B cell (primary cell): ENCODE measurements around the gene SLC16A1. TPM values are rescaled to one million over a fixed set of nuclear protein-coding genes. Genes with fewer than 3 reads are reported as not detected.

Experiments used
- ATAC-seq: fragments of 200-7000 bp; cut with Tn5 transposase; one replicate; pipeline ENCODE4 v1.10.0; 2021; ENCODE audit warnings: low read depth, mild to moderate bottlenecking, moderate number of reproducible peaks, moderate library complexity
- CTCF ChIA-PET: fragments of 350-600 bp; sonication (Branson Sonifier 250); formaldehyde crosslinking; loops from one replicate; lab custom pipeline; 2021; ENCODE audit warnings: antibody characterized with exemption, inconsistent platforms; lab: Charles Lee
- POLR2A ChIA-PET: fragments of 350-600 bp; sonication (Branson Sonifier 250); formaldehyde crosslinking; loops from one replicate; lab custom pipeline; 2021; ENCODE audit warnings: antibody characterized with exemption; lab: Charles Lee
- DNase-seq: peaks from one replicate; pipeline ENCODE4 v3.0.0; 2013
- H2AFZ ChIP-seq: 2 replicates; pipeline ENCODE4 v1.6.1; 2012; ENCODE audit warnings: mild to moderate bottlenecking, low read depth, low read length; ENCODE audit not compliant: insufficient read depth, poor library complexity, severe bottlenecking
- H3K27ac ChIP-seq, 2 donors: 1 replicate in 1 of 2; 2 replicates in 1 of 2; pipeline ENCODE4 v1.5.1; 2012 to 2013; ENCODE audit warnings: low read length in 2 of 2, mild to moderate bottlenecking in 2 of 2, moderate library complexity in 1 of 2
- H3K27me3 ChIP-seq, 4 experiments: fragments of 200-600 bp in 1 of 4; sonication (generic) in 1 of 4; replicated peaks in 1 of 4; 1 replicate in 2 of 4; 2 replicates in 2 of 4; pipeline versions ENCODE4 v1.6.1 to v1.7.0; 2013 to 2016; ENCODE audit warnings: low read length in 3 of 4, mild to moderate bottlenecking in 2 of 4, mixed read lengths in 1 of 4, moderate library complexity in 1 of 4; ENCODE audit not compliant: insufficient read depth in 4 of 4, control insufficient read depth in 3 of 4; ENCODE audit errors: control extremely low read depth in 1 of 4
- H3K36me3 ChIP-seq, 2 experiments: replicated peaks in 1 of 2; 1 replicate in 1 of 2; 2 replicates in 1 of 2; pipeline versions ENCODE4 v1.6.1 to v1.7.1; 2013; ENCODE audit warnings: low read length in 1 of 2; ENCODE audit not compliant: insufficient read depth in 2 of 2, control insufficient read depth in 1 of 2; ENCODE audit errors: control extremely low read depth in 1 of 2, extremely low read depth in 1 of 2
- H3K4me1 ChIP-seq, 2 donors: fragments of 200-600 bp in 1 of 2; sonication (generic) in 1 of 2; 1 replicate in 1 of 2; 2 replicates in 1 of 2; pipeline versions ENCODE4 v1.5.1 to v1.6.1; 2013 to 2017; ENCODE audit warnings: low read length in 2 of 2; ENCODE audit not compliant: control insufficient read depth in 2 of 2, insufficient read depth in 2 of 2
- H3K4me2 ChIP-seq: replicated peaks from 2 replicates; pipeline ENCODE3; 2012; ENCODE audit warnings: mild to moderate bottlenecking, low read depth, low read length; ENCODE audit not compliant: poor library complexity, severe bottlenecking
- H3K4me3 ChIP-seq, 5 experiments: fragments of 200-600 bp in 1 of 5; sonication (generic) in 1 of 5; 1 replicate in 3 of 5; 2 replicates in 2 of 5; pipeline versions ENCODE4 v1.5.1 to v1.7.0; 2011 to 2016; ENCODE audit warnings: low read length in 4 of 5, mild to moderate bottlenecking in 4 of 5, low read depth in 2 of 5, control low read depth in 1 of 5, moderate library complexity in 1 of 5; ENCODE audit not compliant: insufficient read depth in 1 of 5; ENCODE audit errors: control extremely low read depth in 1 of 5, extremely low read depth in 1 of 5
- H3K79me2 ChIP-seq: fragments of 200-600 bp; sonication (generic); one replicate; pipeline ENCODE4 v1.6.0; 2016; ENCODE audit warnings: low read length; ENCODE audit not compliant: control insufficient read depth, insufficient read depth
- H3K9ac ChIP-seq: fragments of 200-600 bp; sonication (generic); 2 replicates; pipeline ENCODE4 v1.6.1; 2017; ENCODE audit warnings: mild to moderate bottlenecking, low read length, moderate library complexity
- H3K9me3 ChIP-seq, 3 donors: one replicate each; pipeline versions ENCODE4 v1.6.1 to v1.7.1; 2013; ENCODE audit warnings: low read length in 2 of 3; ENCODE audit not compliant: control insufficient read depth in 2 of 3, insufficient read depth in 1 of 3; ENCODE audit errors: control extremely low read depth in 1 of 3
- H4K20me1 ChIP-seq: 2 replicates; pipeline ENCODE4 v1.6.0; 2012; ENCODE audit warnings: mild to moderate bottlenecking, low read length; ENCODE audit not compliant: insufficient read depth, control insufficient read depth, poor library complexity, severe bottlenecking
- H3K27ac Mint-ChIP-seq: one replicate; pipeline ENCODE4 v1.8.0; 2021; ENCODE audit warnings: mixed read lengths
- H3K27me3 Mint-ChIP-seq: one replicate; pipeline ENCODE4 v1.8.0; 2021; ENCODE audit warnings: mixed read lengths
- H3K4me1 Mint-ChIP-seq: one replicate; pipeline ENCODE4 v1.8.0; 2021; ENCODE audit warnings: mixed read lengths
- H3K4me3 Mint-ChIP-seq: one replicate; pipeline ENCODE4 v1.8.0; 2021; ENCODE audit warnings: mixed read lengths
- H3K9me3 Mint-ChIP-seq: one replicate; pipeline ENCODE4 v1.8.0; 2022; ENCODE audit warnings: mixed read lengths; ENCODE audit not compliant: insufficient read depth
- CTCF ChIP-seq: fragments of 200-600 bp; IDR thresholded peaks from one replicate; pipeline ENCODE4 v1.8.0; 2022; ENCODE audit warnings: antibody characterized with exemption, mild to moderate bottlenecking
- EZH2 ChIP-seq: IDR thresholded peaks from 2 replicates; pipeline ENCODE4 v1.6.1; 2012; ENCODE audit warnings: borderline replicate concordance, low read depth, mild to moderate bottlenecking, moderate library complexity, low read length; ENCODE audit not compliant: insufficient read depth, poor library complexity, severe bottlenecking
- WGBS: methylation state at CpG from one replicate; pipeline ENCODE4 v1.1.5; 2013; ENCODE audit warnings: missing lambda C conversion rate; ENCODE audit not compliant: insufficient coverage; 5-methylcytosine and 5-hydroxymethylcytosine counted together
- intact Hi-C: fragments of 100-400 bp; cut with micrococcal nuclease; formaldehyde crosslinking; loops from one replicate; pipeline ENCODE4 v1.10.0; 2022
- polyA plus RNA-seq: library from polyadenylated mRNA; depleted of rRNA; stranded (reverse); fragments of >200 nt; gene quantifications from 2 replicates; pipeline ENCODE4 v1.2.3, GENCODE V29; 2012
- total RNA-seq, 2 donors: library from RNA; stranded (reverse); fragments of 120-200 nt in 1 of 2; gene quantifications; 1 replicate in 1 of 2; 2 replicates in 1 of 2; pipeline versions ENCODE4 v1.2.3 to v1.2.4, GENCODE V29; 2013 to 2022

Gene SLC16A1
- total and polyA plus RNA-seq, 2 donors (not counting 1 experiment from before 2014, with no cell fraction given), result 2.1 to 13.0 TPM

GRCh38 chr1:112866981-112867380 lies 89.0 kb downstream of the SLC16A1 start:
- no peaks in the 10 kb centered on the region for H3K36me3 ChIP-seq
- 96% methylated on average over 3 of the region's 5 CpGs for WGBS
- ATAC-seq, result no peak
- no peak overlapping the region for H3K4me3 Mint-ChIP-seq
- H3K79me2 ChIP-seq, result no peaks in the 10 kb centered on the region
- H3K9me3 ChIP-seq, result no peaks in the 10 kb centered on the region
- no peaks in the 10 kb centered on the region for H3K9me3 Mint-ChIP-seq
- no peaks in the 10 kb centered on the region for H3K4me1 ChIP-seq
- H3K27ac ChIP-seq, result no peak overlapping the region
- no peaks in the 10 kb centered on the region for H3K27me3 ChIP-seq
- no peak overlapping the region for H2AFZ ChIP-seq
- no peak overlapping the region for H3K4me2 ChIP-seq
- CTCF ChIA-PET, result interaction anchor here (0.6 to 1.3 kb wide), 2 partner anchors 9 to 12 kb away, joined by 3 read pairs; no protein-coding TSS in a partner anchor
- no peaks in the 10 kb centered on the region for H4K20me1 ChIP-seq
- peaks cover 9% of the 10 kb centered on the region for H3K27me3 Mint-ChIP-seq
- intact Hi-C loops, result no loop called here
- H3K4me3 ChIP-seq, result no peak overlapping the region
- no peaks in the 10 kb centered on the region for H3K4me1 Mint-ChIP-seq
- no peak for DNase-seq
- H3K27ac Mint-ChIP-seq, result no peak overlapping the region
- POLR2A ChIA-PET, result no interaction called here
- H3K9ac ChIP-seq, result no peak overlapping the region
- TF ChIP-seq EZH2 (no peak), CTCF (no peak)

- Mint-ChIP-seq H3K9me3 (no peaks in the 10 kb centered on the region), H3K4me1 (no peaks in the 10 kb centered on the region), H3K4me3 (no peak overlapping the region), H3K27ac (no peak overlapping the region), H3K27me3 (peaks cover 3% of the 10 kb centered on the region)
- Histone ChIP-seq H3K4me3 (no peak overlapping the region), H3K4me2 (no peak overlapping the region), H3K9ac (no peak overlapping the region), H4K20me1 (no peaks in the 10 kb centered on the region), H3K79me2 (no peaks in the 10 kb centered on the region), H3K4me1 (no peaks in the 10 kb centered on the region), H3K27ac (no peak overlapping the region), H3K9me3 (no peaks in the 10 kb centered on the region), H3K27me3 (no peaks in the 10 kb centered on the region), H2AFZ (no peak overlapping the region), H3K36me3 (no peaks in the 10 kb centered on the region)
- no peak for ATAC-seq
- DNase-seq, result no peak
- CTCF ChIA-PET, result no interaction called here
- POLR2A ChIA-PET, result no interaction called here
- intact Hi-C loops, result no loop called here
- WGBS, result 100% methylated on average over 2 of the region's 2 CpGs
- no peak for TF ChIP-seq CTCF
- TF ChIP-seq EZH2, result no peak
These were observed 89.8 kb downstream of the SLC16A1 start for GRCh38 chr1:112866151-112866550.
